ENCODE measurements around the gene PLPPR1.

The PLPPR1 gene

GRCh38 chr9:101354765-101355708 lies 326.5 kb downstream of the PLPPR1 start:
- DNase-seq = no peak

GRCh38 chr9:101356619-101357018 lies 328.1 kb downstream of the PLPPR1 start:
- no peak for DNase-seq

- DNase-seq = no peak
These were observed 331.2 kb downstream of the PLPPR1 start for GRCh38 chr9:101359679-101360078.

GRCh38 chr9:101360647-101361046 lies 332.1 kb downstream of the PLPPR1 start:
- DNase-seq = no peak

GRCh38 chr9:101362450-101362849 lies 333.9 kb downstream of the PLPPR1 start:
- DNase-seq = no peak

GRCh38 chr9:101365181-101365580 lies 336.7 kb downstream of the PLPPR1 start:
- DNase-seq = no peak

GRCh38 chr9:101366038-101366756 lies 337.7 kb downstream of the PLPPR1 start:
- DNase-seq = no peak

GRCh38 chr9:101367323-101367722 lies 338.8 kb downstream of the PLPPR1 start:
- DNase-seq = no peak

- DNase-seq = no peak
These were observed 340.8 kb downstream of the PLPPR1 start for GRCh38 chr9:101369286-101369685.

- no peak for DNase-seq
These were observed 341.5 kb downstream of the PLPPR1 start for GRCh38 chr9:101369884-101370531.

- DNase-seq = no peak
These were observed 343.3 kb downstream of the PLPPR1 start for GRCh38 chr9:101371813-101372212.

GRCh38 chr9:101372327-101373118 lies 344.0 kb downstream of the PLPPR1 start:
- no peak for DNase-seq
